Breast epithelium (tissue), 4 donors: Measurements from ENCODE around the gene PDYN. TPM values are rescaled to one million over a fixed set of nuclear protein-coding genes. Genes with fewer than 3 reads are reported as not detected.
A peak's percentile ranks its signal among the peaks of the same experiment; 100 is the strongest.

ENCODE experiments used
- DNase-seq, 2 donors: peaks; one replicate each; pipeline ENCODE4 v3.0.0-alpha.2; 2019; ENCODE audit warnings: low spot score in 2 of 2
- H3K27ac ChIP-seq, 2 donors: fragments of 200-600 bp; sonication (generic) in 1 of 2; one replicate each; pipeline ENCODE4 v1.5.1; 2016 to 2019; ENCODE audit warnings: mild to moderate bottlenecking in 1 of 2
- H3K27me3 ChIP-seq, 2 donors: fragments of 200-600 bp; sonication (generic) in 1 of 2; one replicate each; pipeline versions ENCODE4 v1.5.1 to v1.6.0; 2017 to 2019; ENCODE audit warnings: control low read depth in 1 of 2, mild to moderate bottlenecking in 1 of 2
- H3K36me3 ChIP-seq: fragments of 200-600 bp; one replicate; pipeline ENCODE4 v1.5.1; 2019
- H3K4me1 ChIP-seq, 2 donors: fragments of 200-600 bp; sonication (generic); one replicate each; pipeline ENCODE4 v1.5.1; 2016 to 2019; ENCODE audit warnings: control low read depth in 1 of 2
- H3K4me3 ChIP-seq, 3 donors: fragments of 200-600 bp; sonication (generic); 1 replicate in 2 of 3; 2 replicates in 1 of 3; pipeline ENCODE4 v1.5.1; 2016 to 2019; ENCODE audit warnings: mild to moderate bottlenecking in 3 of 3, moderate library complexity in 2 of 3
- H3K9me3 ChIP-seq, 2 donors: fragments of 200-600 bp; sonication (generic) in 1 of 2; one replicate each; pipeline ENCODE4 v1.5.1; 2016 to 2019; ENCODE audit warnings: control low read depth in 1 of 2
- CTCF ChIP-seq, 3 donors: fragments of 450-650 bp; IDR thresholded peaks; one replicate each; pipeline ENCODE4 v1.5.1; 2016 to 2017; ENCODE audit warnings: antibody characterized with exemption in 3 of 3, mild to moderate bottlenecking in 3 of 3, moderate library complexity in 3 of 3
- POLR2A ChIP-seq: fragments of 450-650 bp; IDR thresholded peaks from one replicate; pipeline ENCODE4 v1.6.1; 2016; ENCODE audit warnings: antibody characterized with exemption, mild to moderate bottlenecking, moderate library complexity
- POLR2AphosphoS5 ChIP-seq, 3 donors: sonication (generic); formaldehyde crosslinking; IDR thresholded peaks; one replicate each; pipeline ENCODE4 v1.6.1; 2017; ENCODE audit warnings: antibody characterized with exemption in 3 of 3
- intact Hi-C: fragments of 100-400 bp; cut with DNase I; formaldehyde crosslinking; loops from one replicate; pipeline ENCODE4 v1.15.1; 2023; ENCODE audit warnings: low total_unique reads
- total RNA-seq, 3 donors: library from RNA; depleted of rRNA; stranded (reverse); fragments of >200 nt; gene quantifications; one replicate each; pipeline ENCODE4 v1.1.0, GENCODE V29; 2016

The PDYN gene
- total RNA-seq, 3 donors from 2014 or later, result not detected

- H3K36me3 ChIP-seq, result no peaks in the 10 kb centered on the region
- intact Hi-C loops, result no loop called here
- no peaks in the 10 kb centered on the region for H3K9me3 ChIP-seq
- no peak for TF ChIP-seq POLR2A
- TF ChIP-seq POLR2AphosphoS5 (IDR thresholded peaks at IDR 0.05), result no peak
- TF ChIP-seq CTCF (IDR thresholded peaks at IDR 0.05), result no peak
- H3K27ac ChIP-seq, result no peak overlapping the region
- no peak for DNase-seq
- H3K4me3 ChIP-seq, result no peak overlapping the region
- no peaks in the 10 kb centered on the region for H3K27me3 ChIP-seq
- H3K4me1 ChIP-seq, result no peaks in the 10 kb centered on the region
Measured at GRCh38 chr20:1971893-1972586, 21.8 kb downstream of the PDYN start.

- H3K4me1 ChIP-seq, result no peaks in the 10 kb centered on the region
- TF ChIP-seq POLR2A (no peak), POLR2AphosphoS5 (IDR thresholded peaks at IDR 0.05) (no peak), CTCF (IDR thresholded peaks at IDR 0.05) (no peak)
- no peaks in the 10 kb centered on the region for H3K36me3 ChIP-seq
- H3K4me3 ChIP-seq, result no peak overlapping the region
- intact Hi-C loops, result no loop called here
- no peak for DNase-seq
- H3K27me3 ChIP-seq, result no peaks in the 10 kb centered on the region
- no peaks in the 10 kb centered on the region for H3K9me3 ChIP-seq
- H3K27ac ChIP-seq, result no peak overlapping the region
Measured at GRCh38 chr20:1968964-1969363, 24.9 kb downstream of the PDYN start.

- Histone ChIP-seq H3K9me3 (no peaks in the 10 kb centered on the region), H3K4me3 (peak overlapping the region in 2 of 3 donors; percentile 19 to 37), H3K36me3 (no peaks in the 10 kb centered on the region), H3K27me3 (no peaks in the 10 kb centered on the region), H3K4me1 (no peaks in the 10 kb centered on the region), H3K27ac (no peak overlapping the region)
- DNase-seq, result peak in 1 of 2 donors; percentile 34
- intact Hi-C loops, result no loop called here
- TF ChIP-seq POLR2AphosphoS5 (IDR thresholded peaks at IDR 0.05) (peak in 2 of 3 donors; percentile 11 to 36), CTCF (IDR thresholded peaks at IDR 0.05) (peak; percentile 72 to 91 (median 84)), POLR2A (no peak)
Measured at GRCh38 chr20:1965520-1966351, 28.1 kb downstream of the PDYN start.

- TF ChIP-seq CTCF (IDR thresholded peaks at IDR 0.05) (no peak), POLR2AphosphoS5 (IDR thresholded peaks at IDR 0.05) (no peak), POLR2A (no peak)
- H3K27ac ChIP-seq, result no peak overlapping the region
- no peaks in the 10 kb centered on the region for H3K4me1 ChIP-seq
- H3K4me3 ChIP-seq, result no peak overlapping the region
- no peaks in the 10 kb centered on the region for H3K36me3 ChIP-seq
- intact Hi-C loops, result no loop called here
- DNase-seq, result peak in 1 of 2 donors; percentile 13
- no peaks in the 10 kb centered on the region for H3K9me3 ChIP-seq
- H3K27me3 ChIP-seq, result no peaks in the 10 kb centered on the region
Measured at GRCh38 chr20:1964659-1965405, 29.0 kb downstream of the PDYN start.
